PC-3 (cell line): Measurements from ENCODE around the gene MAP2.

Experiments
- CTCF ChIP-seq: fragments of 300-600 bp; sonication (generic); conservative IDR thresholded peaks from 2 replicates; pipeline ENCODE4 v1.5.1; 2017; ENCODE audit warnings: antibody characterized with exemption, low read depth, mild to moderate bottlenecking, low read length
- EZH2 ChIP-seq: fragments of 300-600 bp; sonication (generic); IDR thresholded peaks from one replicate; pipeline ENCODE4 v1.6.1; 2017; ENCODE audit warnings: antibody characterized with exemption, mild to moderate bottlenecking, low read length; ENCODE audit not compliant: unreplicated experiment
- EZH2phosphoT487 ChIP-seq: fragments of 300-600 bp; sonication (generic); IDR thresholded peaks from 2 replicates; pipeline ENCODE4 v1.6.1; 2018; ENCODE audit warnings: mild to moderate bottlenecking, antibody characterized with exemption, low read length, borderline replicate concordance

GRCh38 chr2:209768557-209768956 is 344.7 kb downstream of the MAP2 start:
- TF ChIP-seq CTCF (no peak), EZH2 (no peak), EZH2phosphoT487 (no peak)
